Endothelial cell of umbilical vein (primary cell): ENCODE data around the gene CNTRL. TPM values are rescaled to one million over a fixed set of nuclear protein-coding genes. Genes with fewer than 3 reads are reported as not detected.

Experiments used
- BruUV-seq: library from RNA; stranded (reverse); fragments of 400-500 nt; replicated peaks from 2 replicates; lab custom pipeline; 2021; lab: Mats Ljungman, UMichigan
- CTCF ChIA-PET: fragments of 300-600, 350-600 bp; sonication (Branson Sonifier 250); formaldehyde crosslinking; loops from one replicate; lab custom pipeline; 2021; ENCODE audit warnings: antibody characterized with exemption, inconsistent platforms; lab: Charles Lee
- POLR2A ChIA-PET: fragments of 300-600, 350-600 bp; sonication (Branson Sonifier 250); formaldehyde crosslinking; loops from one replicate; lab custom pipeline; 2021; ENCODE audit warnings: antibody characterized with exemption, inconsistent platforms; lab: Charles Lee
- DNase-seq: peaks from one replicate; pipeline ENCODE4 v3.0.0-alpha.2; 2011; ENCODE audit warnings: low read depth, low spot score
- FAIRE-seq: peaks from 2 replicates; lab custom pipeline; 2011; peaks lifted over from hg19 to GRCh38; lab: Jason Lieb, UNC
- H2AFZ ChIP-seq: 2 replicates; pipeline ENCODE4 v1.6.0; 2012; ENCODE audit warnings: low read depth, low read length, control low read depth, inconsistent platforms
- H3K27ac ChIP-seq: 2 replicates; pipeline ENCODE4 v1.5.1; 2011; ENCODE audit warnings: low read depth, mild to moderate bottlenecking, control low read depth, low read length, moderate library complexity; ENCODE audit not compliant: insufficient read depth
- H3K27me3 ChIP-seq, 2 experiments: 2 replicates each; pipeline versions ENCODE4 v1.6.0 to v1.6.1; 2011; ENCODE audit warnings: low read length in 2 of 2, mixed read lengths in 1 of 2; ENCODE audit not compliant: control insufficient read depth in 2 of 2, insufficient read depth in 2 of 2
- H3K36me3 ChIP-seq, 2 experiments: 2 replicates in 1 of 2; 3 replicates in 1 of 2; pipeline ENCODE4 v1.5.1; 2011; ENCODE audit warnings: low read length in 2 of 2, mild to moderate bottlenecking in 1 of 2, moderate library complexity in 1 of 2; ENCODE audit not compliant: control insufficient read depth in 2 of 2, insufficient read depth in 2 of 2; ENCODE audit errors: extremely low read depth in 1 of 2
- H3K4me1 ChIP-seq: 3 replicates; pipeline ENCODE4 v1.5.1; 2011; ENCODE audit warnings: mild to moderate bottlenecking, low read length; ENCODE audit not compliant: control insufficient read depth, insufficient read depth; ENCODE audit errors: extremely low read depth
- H3K4me2 ChIP-seq: 2 replicates; pipeline ENCODE4 v1.6.1; 2011; ENCODE audit warnings: low read length, control low read depth, mixed read lengths; ENCODE audit not compliant: insufficient read depth
- H3K4me3 ChIP-seq, 3 experiments: fragments of 200-600 bp in 1 of 3; sonication (generic), shearing (Covaris generic) in 1 of 3; replicated peaks in 1 of 3; 2 replicates each; pipeline ENCODE4 v1.5.1; 2011 to 2016; ENCODE audit warnings: control low read depth in 3 of 3, low read length in 3 of 3, mild to moderate bottlenecking in 2 of 3, inconsistent platforms in 1 of 3, low read depth in 1 of 3, moderate library complexity in 1 of 3; ENCODE audit not compliant: insufficient read depth in 1 of 3
- H3K79me2 ChIP-seq: 2 replicates; pipeline ENCODE4 v1.6.0; 2012; ENCODE audit warnings: low read length, inconsistent platforms; ENCODE audit not compliant: control insufficient read depth, insufficient read depth
- H3K9ac ChIP-seq: replicated peaks from 2 replicates; pipeline ENCODE3; 2011; ENCODE audit warnings: low read length, control low read depth; ENCODE audit not compliant: insufficient read depth; ENCODE audit errors: extremely low read depth
- H3K9me1 ChIP-seq: replicated peaks from 3 replicates; pipeline ENCODE4 v1.6.0; 2011; ENCODE audit warnings: mild to moderate bottlenecking, low read length; ENCODE audit not compliant: control insufficient read depth, insufficient read depth; ENCODE audit errors: extremely low read depth
- H3K9me3 ChIP-seq: replicated peaks from 2 replicates; pipeline ENCODE4 v1.5.1; 2012; ENCODE audit warnings: low read length, inconsistent platforms; ENCODE audit not compliant: control insufficient read depth, insufficient read depth
- H4K20me1 ChIP-seq: replicated peaks from 2 replicates; pipeline ENCODE3; 2011; ENCODE audit warnings: mild to moderate bottlenecking, low read length; ENCODE audit not compliant: control insufficient read depth, insufficient read depth; ENCODE audit errors: extremely low read depth
- CTCF ChIP-seq, 2 donors: IDR thresholded peaks; 1 replicate in 1 of 2; 2 replicates in 1 of 2; pipeline ENCODE4 v1.5.1; 2011; ENCODE audit warnings: low read length in 2 of 2, mild to moderate bottlenecking in 2 of 2, moderate library complexity in 2 of 2, control low read depth in 1 of 2, inconsistent platforms in 1 of 2, low read depth in 1 of 2; ENCODE audit not compliant: insufficient read depth in 1 of 2; ENCODE audit errors: extremely low read depth in 1 of 2
- EZH2 ChIP-seq: IDR thresholded peaks from 2 replicates; pipeline ENCODE4 v1.6.1; 2012; ENCODE audit warnings: borderline replicate concordance, low read depth, mild to moderate bottlenecking, moderate library complexity, low read length, inconsistent platforms; ENCODE audit not compliant: severe bottlenecking
- FOS ChIP-seq: IDR thresholded peaks from 2 replicates; pipeline ENCODE4 v1.6.1; 2011; ENCODE audit warnings: mild to moderate bottlenecking, low read length, moderate library complexity, borderline replicate concordance; ENCODE audit not compliant: insufficient read depth
- GATA2 ChIP-seq: IDR thresholded peaks from 2 replicates; pipeline ENCODE4 v1.7.0; 2011; ENCODE audit warnings: low read depth, mild to moderate bottlenecking, moderate library complexity, mixed read lengths, low read length; ENCODE audit not compliant: insufficient read length, insufficient read depth
- JUN ChIP-seq: IDR thresholded peaks from 2 replicates; pipeline ENCODE4 v1.6.1; 2011; ENCODE audit warnings: borderline replicate concordance, low read depth; ENCODE audit not compliant: insufficient read length, insufficient read depth
- MAX ChIP-seq: IDR thresholded peaks from 2 replicates; pipeline ENCODE4 v1.6.1; 2011; ENCODE audit not compliant: insufficient read depth, insufficient read length
- MYC ChIP-seq: IDR thresholded peaks from one replicate; pipeline ENCODE4 v1.6.1; 2011; ENCODE audit warnings: mild to moderate bottlenecking, low read depth, low read length
- POLR2A ChIP-seq: IDR thresholded peaks from 2 replicates; pipeline ENCODE4 v1.6.1; 2012; ENCODE audit warnings: low read depth, mild to moderate bottlenecking, control low read depth, low read length
- POLR2AphosphoS5 ChIP-seq: IDR thresholded peaks from 2 replicates; pipeline ENCODE4 v1.6.1; 2012; ENCODE audit warnings: low read depth, mild to moderate bottlenecking, control low read depth, low read length, moderate library complexity; ENCODE audit not compliant: insufficient read depth
- dilution Hi-C: fragments of 300-500 bp; cut with MboI; formaldehyde crosslinking; loops from one replicate; pipeline ENCODE4 v1.15.0; 2019; ENCODE audit warnings: low sequenced_read_pairs; ENCODE audit not compliant: extremely low pct_ligation_motif_present
- intact Hi-C: fragments of 100-400 bp; cut with micrococcal nuclease; formaldehyde crosslinking; loops from one replicate; pipeline ENCODE4 v1.10.0; 2022
- polyA plus RNA-seq, 4 experiments: library from polyadenylated mRNA; depleted of rRNA in 3 of 4; stranded (reverse) in 3 of 4; unstranded in 1 of 4; fragments of >200 nt; gene quantifications; 2 replicates each; pipeline versions ENCODE4 v1.2.1 to v1.2.3, GENCODE V29; 2011 to 2012; ENCODE audit warnings: missing spikeins in 1 of 4
- total RNA-seq: library from RNA; stranded (reverse); gene quantifications from 2 replicates; pipeline ENCODE4 v1.2.3, GENCODE V29; 2021

CNTRL gene
- total and polyA plus RNA-seq, 2 donors (not counting 3 experiments of a cell fraction or from before 2014, with no cell fraction given): 6.1 to 21.8 TPM

GRCh38 chr9:121026260-121026691 lies 48.5 kb upstream of the CNTRL start:
- FAIRE-seq: no peak
- dilution Hi-C loops: no loop called here

More at GRCh38 chr9:121026260-121026691, 48.5 kb upstream of the CNTRL start:
- H3K79me2 ChIP-seq: no peaks in the 10 kb centered on the region
- H3K27me3 ChIP-seq: no peaks in the 10 kb centered on the region
- no peak overlapping the region for H3K9ac ChIP-seq
- ChIA-PET CTCF (interaction anchor here (0.7 kb wide), 1 partner anchor 34 kb away, joined by 3 read pairs; no protein-coding TSS in a partner anchor), POLR2A (no interaction called here)
- intact Hi-C loops: no loop called here
- no peaks in the 10 kb centered on the region for H3K9me1 ChIP-seq
- TF ChIP-seq POLR2A (no peak), MYC (no peak), JUN (no peak), POLR2AphosphoS5 (no peak), CTCF (IDR thresholded peaks at IDR 0.05; ENCODE audit: extremely low read depth in 1 of 2, insufficient read depth in 1 of 2, low read depth in 1 of 2, low read length in 2 of 2) (no peak), GATA2 (no peak), MAX (no peak), EZH2 (no peak), FOS (no peak)
- H3K9me3 ChIP-seq: no peaks in the 10 kb centered on the region
- DNase-seq: no peak
- H3K4me3 ChIP-seq: no peak overlapping the region
- no peaks in the 10 kb centered on the region for H3K36me3 ChIP-seq
- H2AFZ ChIP-seq: no peak overlapping the region
- no peaks in the 10 kb centered on the region for H4K20me1 ChIP-seq
- H3K27ac ChIP-seq: no peak overlapping the region
- BruUV-seq: no TSS peak
- H3K4me2 ChIP-seq: no peak overlapping the region
- H3K4me1 ChIP-seq: no peaks in the 10 kb centered on the region
